ENCODE results near the gene SAMD4B.
"Not testable (repeated sequence)": the region's sequence is repeated elsewhere in the genome, so short reads cannot be mapped to it uniquely, and the experiment has no call there.

Gene SAMD4B
- total RNA-seq, result 40.6 to 45.4 (median 42.5) reads per million in 4 experiments

DNA sequence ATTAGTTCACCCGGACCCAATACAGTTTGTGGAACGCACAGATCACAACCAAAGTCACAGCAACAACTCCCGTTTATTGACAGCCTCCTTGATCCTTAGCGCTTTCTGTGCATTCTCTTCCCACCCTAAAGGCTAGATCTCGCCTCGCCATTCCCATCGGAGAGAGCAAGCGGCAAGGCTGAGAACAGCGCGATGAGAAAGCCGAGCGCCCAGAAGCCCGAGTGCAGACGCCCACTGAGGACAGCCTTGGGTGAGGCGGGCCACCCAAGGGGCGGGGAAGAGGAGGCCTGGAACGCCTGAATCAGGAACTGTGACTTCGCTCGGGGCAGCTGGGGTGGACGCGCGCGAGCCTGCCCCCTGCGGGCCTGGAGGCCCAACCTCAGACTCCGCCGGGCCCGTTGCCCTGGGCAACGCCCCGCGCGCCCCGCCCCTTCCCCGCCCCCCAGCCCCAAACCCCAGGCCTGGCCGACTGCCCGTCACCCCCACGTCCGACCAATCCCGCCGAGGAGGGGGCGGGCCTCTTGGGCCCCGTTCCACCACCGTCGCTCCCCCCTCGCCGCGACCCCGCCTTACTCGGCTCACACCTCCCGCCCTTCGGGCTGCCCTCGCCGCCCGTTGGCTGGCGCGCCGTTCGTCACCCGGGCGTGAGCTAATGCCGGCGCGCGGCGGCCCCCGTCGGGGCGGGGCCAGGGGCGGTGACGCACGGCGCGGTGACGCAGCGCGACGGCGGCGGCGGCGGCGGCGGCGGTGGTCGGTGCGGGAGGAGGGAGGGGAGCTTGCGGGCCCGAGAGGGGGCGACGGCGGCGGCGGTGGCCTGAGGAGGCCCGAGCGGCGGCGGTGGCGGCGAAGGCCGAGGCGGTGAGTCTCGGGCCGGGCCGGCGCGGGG lies at the start of gene SAMD4B:
Gene SAMD4B (plus strand): TSS at position 703 of the 886 bp plus-strand sequence. CDS start 14,473 bp downstream, outside the sequence.
- peak; percentile 98 for DNase-seq

- no peak for DNase-seq
Observed at GRCh38 chr19:39293394-39293793, 48.8 kb upstream of the SAMD4B start.

DNA sequence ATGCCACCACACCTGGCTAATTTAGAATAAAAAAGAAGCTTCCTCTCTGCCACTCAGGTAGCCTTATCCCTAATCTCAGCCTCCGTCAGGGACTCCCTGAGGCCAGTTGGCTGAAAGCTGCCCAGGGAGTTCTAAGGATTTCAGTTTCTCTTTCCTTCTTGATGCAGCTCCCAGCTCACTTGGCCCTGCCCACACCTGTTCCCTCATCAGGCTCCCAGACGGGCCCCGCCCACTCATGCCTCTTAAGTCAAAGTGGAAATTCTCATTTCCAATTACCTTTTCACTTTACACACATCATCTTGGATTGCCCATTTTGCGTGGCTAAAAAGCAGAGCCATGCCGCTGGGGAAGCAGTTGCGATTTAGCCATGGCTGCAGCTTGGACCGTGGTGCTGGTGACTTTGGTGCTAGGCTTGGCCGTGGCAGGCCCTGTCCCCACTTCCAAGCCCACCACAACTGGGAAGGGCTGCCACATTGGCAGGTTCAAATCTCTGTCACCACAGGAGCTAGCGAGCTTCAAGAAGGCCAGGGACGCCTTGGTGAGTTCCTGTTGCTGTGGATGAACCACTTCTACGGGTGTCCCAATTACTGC lies 46.1 kb upstream of the SAMD4B start, which contains the start of gene IFNL1:
Gene IFNL1 (plus strand): TSS at position 353 of the 591 bp plus-strand sequence. CDS start 15 bp downstream, at position 368.
- DNase-seq, result no peak

DNA sequence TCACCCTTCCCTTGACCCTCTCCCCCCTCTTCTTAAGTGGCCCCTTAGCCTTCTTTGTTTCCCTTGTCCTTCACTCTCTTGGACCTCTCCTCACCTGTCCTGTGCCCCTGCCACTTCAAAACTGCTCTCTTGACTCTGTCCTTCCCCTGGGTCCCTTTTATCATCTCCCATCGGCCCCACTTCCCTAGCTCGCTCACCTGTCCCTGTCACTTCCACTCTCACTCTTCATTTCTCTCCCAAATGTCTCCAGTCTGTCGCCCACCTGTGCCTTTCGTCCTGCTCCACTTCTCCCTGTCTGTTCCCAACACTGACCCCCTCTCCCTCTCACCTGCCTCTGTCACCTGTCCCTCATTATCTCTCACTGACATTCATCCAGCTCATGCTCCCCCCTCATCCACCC lies 45.3 kb upstream of the SAMD4B start:
- no peak for DNase-seq

DNA sequence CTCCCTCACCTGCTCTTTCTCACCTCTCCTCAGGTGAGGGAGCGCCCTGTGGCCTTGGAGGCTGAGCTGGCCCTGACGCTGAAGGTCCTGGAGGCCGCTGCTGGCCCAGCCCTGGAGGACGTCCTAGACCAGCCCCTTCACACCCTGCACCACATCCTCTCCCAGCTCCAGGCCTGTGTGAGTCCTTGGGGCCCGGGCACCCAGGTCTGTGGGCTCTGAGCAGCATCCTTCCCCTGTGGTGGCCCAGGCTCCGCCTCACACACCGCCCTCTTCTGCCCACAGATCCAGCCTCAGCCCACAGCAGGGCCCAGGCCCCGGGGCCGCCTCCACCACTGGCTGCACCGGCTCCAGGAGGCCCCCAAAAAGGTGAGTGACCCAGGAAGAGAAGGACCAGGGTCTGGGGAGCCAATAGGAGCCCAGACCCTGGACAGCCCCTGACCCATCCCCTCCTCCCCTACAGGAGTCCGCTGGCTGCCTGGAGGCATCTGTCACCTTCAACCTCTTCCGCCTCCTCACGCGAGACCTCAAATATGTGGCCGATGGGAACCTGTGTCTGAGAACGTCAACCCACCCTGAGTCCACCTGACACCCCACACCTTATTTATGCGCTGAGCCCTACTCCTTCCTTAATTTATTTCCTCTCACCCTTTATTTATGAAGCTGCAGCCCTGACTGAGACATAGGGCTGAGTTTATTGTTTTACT lies 44.1 kb upstream of the SAMD4B start:
- DNase-seq, result no peak

DNA sequence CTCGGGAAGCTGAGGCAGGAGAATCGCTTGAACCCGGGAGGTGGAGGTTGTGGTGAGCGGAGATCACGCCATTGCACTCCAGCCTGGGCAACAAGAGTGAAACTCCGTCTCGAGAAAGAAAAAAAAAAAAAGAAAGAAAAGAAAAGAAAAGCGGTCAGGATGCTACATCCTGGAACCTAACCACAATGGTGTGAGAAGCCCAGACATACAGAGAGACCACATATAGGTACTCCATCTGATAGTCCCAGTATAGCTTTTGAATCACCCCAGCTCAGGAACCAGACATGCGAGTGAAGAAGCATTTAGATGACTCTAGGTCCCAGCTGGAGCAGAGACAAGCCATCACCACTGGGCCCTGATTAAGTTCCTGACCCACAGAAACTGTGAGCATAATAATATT lies 42.8 kb upstream of the SAMD4B start:
- no peak for DNase-seq

DNA sequence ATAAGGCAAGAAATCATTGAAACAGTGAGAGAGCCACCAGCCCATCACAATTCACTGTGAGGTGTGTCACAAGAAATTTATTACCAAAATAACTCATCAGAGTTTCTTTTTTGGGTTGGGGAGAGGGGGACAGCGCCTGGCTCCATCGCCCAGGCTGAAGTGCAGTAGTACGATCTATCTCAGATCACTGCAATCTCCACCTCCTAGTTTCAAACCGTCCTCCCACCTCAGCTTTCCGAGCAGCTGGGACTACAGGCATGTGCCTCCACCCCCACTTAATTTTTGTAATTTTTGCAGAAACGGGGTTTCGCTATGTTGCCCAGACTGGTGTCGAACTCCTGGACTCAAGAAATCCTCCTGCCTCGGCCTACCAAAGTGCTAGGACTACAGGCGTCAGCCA lies 42.4 kb upstream of the SAMD4B start:
- no peak for DNase-seq

GRCh38 chr19:39301021-39301420 lies 41.2 kb upstream of the SAMD4B start:
- DNase-seq, result no peak

DNA sequence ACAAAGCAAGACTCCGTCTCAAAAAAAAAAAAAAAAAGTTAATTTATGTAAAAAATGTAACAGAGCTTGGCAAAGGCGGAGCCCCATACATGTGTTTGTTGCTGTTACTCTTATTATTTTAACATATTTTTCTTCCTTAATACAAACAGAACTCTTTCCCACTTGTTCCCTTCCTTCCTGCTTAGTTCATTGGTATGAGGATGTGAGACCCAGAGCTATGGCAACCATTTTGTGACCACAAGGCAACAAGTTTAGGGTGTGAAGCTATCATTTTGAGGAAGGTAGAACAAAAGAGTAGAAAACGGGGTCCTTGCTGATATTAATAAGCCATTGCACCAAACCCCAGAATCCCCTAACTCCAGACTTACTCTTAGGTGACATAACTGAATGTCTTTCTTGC lies 40.7 kb upstream of the SAMD4B start:
- DNase-seq, result no peak

DNA sequence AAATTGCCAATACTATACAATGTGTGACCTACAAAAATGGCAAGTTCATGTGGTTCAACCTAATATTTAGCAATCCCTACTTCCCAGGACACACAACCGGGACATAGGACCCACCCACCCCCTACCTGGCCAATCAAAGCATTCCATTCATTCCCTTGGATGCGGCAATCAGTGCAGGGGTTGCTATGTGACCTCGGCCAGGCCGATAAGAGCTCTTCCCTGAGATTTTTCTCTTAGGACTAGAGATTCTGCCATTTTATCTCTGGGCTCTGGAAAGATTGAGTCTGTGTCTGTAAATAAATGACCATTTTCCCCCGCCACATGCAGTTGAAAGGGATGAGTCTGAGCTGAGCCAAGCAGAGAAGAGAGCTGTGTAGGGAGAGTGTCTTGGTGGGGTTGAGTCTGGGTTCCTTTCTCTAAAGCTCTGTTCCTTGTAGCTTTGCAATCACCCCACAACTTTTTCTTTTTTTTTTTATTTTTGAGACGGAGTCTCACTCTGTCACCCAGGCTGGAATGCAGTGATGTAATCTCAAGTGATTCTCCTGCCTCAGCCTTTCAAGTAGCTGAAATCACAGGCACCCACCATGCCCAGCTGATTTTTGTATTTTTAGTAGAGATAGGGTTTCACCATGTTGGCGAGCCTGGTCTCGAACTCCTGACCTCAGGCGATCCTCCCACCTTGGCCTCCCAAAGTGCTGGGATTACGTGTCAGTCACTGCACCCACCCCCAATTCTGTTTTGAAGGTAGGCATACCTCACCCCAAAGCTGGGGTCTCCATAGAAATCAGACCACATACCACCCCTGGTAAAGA lies 38.6 kb upstream of the SAMD4B start:
- no peak for DNase-seq

GRCh38 chr19:39304185-39304513 lies 38.1 kb upstream of the SAMD4B start:
- no peak for DNase-seq

- no peak for DNase-seq
Observed at GRCh38 chr19:39304701-39305571, 37.3 kb upstream of the SAMD4B start.

- DNase-seq, result no peak
Observed at GRCh38 chr19:39306075-39306474, 36.1 kb upstream of the SAMD4B start.

DNA sequence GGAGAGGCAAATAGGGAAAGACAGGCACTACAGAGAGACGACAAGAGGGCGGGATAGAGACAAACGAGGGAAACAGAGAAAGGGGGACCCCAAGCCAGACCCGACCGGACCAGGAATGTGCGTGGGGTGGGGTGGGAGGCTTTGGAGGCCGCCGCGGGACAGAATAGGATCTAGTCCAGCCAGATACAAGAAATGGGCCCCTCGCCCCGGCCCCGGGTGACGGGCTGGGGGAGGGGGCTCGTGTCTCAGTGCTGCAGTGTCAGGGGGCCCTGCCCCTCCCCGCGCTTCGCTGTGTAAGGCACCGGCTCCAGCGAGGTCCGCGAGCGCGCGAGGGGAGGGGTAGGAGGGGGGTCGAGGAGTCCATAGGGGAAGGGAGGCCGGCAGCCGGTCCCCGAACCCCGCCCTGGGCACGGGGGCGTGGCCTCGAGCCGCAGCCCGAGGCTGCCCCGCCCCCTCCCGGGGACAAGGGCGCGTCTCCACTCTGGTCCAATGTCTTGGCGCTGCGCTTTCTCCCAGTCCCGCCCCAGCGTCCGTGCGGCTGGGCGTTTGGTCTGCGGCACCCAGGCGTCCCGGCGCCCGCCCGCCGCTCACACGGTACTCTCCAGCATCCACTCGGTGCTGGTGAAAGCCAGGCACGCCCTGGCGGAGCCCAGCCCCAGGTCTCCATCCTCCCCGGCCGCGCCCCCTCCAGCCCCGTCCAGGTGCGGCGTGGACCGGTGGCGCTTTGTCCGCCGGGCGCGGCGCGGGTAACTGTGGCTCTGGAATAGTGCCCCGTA lies 35.0 kb upstream of the SAMD4B start:
- DNase-seq, result no peak

DNA sequence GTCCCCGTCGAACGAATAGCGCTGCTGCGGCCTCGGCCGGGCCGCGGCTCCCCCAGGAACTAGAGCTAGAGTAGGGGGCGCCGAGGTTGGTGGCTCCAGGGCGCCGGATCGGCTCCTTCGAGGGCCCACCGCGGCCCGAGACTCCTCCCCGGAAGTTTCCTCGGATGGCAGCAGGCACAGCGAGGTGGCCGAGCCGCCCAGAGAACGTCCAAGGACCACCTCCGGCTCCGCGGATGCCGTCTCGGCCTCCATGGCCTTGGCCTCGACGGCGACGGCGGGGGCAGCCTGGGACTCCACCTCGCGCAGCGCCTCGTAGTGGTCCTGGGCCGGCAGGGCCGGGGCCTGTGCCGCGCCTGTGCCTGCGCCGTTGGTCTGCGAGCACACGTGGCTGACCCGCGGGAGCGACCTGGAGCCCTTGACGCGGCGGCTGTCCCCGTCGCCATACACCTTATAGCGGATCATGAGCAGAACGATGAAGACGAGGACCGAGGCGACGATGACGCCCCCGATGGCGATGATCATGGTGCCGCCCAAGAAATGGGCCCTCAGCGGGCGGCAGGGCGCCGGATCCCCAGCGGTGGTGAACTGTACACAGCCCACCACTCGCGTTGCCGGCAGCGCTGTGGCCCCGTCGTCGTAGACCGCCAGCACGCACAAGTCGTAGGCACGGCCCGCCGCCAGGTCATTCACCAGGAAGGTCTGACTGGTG lies 34.2 kb upstream of the SAMD4B start:
- no peak for DNase-seq

DNA sequence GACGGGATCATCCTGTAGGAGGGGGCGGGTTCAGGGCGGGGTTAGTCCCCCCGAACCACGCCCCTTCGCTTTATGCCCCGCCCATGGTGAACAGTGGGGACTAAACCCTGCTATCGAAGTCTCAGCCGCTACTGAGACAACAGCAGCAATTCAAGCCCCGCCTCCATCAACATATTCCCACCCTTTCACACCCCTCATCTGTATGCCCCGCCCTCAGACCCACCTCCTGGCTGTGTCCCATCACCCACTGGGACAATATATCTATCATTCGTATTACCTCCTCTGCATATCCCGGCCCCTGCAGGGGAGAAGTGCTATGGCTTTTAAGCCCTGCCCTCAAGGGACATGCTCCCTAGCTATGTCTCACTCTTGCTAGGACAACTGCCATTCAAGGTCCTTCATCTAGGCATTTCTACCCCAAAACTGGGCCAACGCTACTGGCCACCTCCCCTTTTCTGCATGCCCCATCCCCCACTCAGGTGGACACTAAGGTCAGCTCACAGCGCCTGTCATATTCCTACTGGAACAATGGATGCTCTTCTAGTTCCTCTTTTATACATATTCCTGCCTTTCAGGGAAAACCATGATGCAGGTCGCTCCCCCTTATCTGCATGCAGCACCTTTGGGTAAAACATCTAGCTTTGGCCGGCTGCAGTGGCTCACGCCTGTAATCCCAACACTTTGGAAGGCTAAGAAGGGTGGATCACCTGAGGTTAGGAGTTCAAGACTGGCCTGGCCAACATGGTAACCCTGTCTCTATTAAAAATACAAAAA lies 33.5 kb upstream of the SAMD4B start:
- DNase-seq, result no peak

DNA sequence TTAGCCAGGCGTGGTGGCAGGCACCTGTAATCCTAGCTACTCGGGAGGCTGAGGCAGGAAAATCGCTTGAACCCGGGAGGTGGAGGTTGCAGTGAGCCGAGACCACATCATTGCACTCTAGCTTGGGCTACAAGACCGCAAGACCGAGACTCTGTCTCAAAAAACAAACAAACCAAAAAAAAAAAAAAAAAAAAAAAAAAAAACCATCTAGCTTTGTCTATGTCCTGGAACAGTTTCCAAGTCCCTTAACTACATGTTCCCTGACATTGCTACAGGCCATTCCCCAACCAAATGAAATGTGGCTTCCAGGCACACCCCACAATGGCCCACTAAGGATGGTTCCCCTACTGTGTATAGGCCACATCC lies 32.9 kb upstream of the SAMD4B start:
- not testable (repeated sequence) for DNase-seq

DNA sequence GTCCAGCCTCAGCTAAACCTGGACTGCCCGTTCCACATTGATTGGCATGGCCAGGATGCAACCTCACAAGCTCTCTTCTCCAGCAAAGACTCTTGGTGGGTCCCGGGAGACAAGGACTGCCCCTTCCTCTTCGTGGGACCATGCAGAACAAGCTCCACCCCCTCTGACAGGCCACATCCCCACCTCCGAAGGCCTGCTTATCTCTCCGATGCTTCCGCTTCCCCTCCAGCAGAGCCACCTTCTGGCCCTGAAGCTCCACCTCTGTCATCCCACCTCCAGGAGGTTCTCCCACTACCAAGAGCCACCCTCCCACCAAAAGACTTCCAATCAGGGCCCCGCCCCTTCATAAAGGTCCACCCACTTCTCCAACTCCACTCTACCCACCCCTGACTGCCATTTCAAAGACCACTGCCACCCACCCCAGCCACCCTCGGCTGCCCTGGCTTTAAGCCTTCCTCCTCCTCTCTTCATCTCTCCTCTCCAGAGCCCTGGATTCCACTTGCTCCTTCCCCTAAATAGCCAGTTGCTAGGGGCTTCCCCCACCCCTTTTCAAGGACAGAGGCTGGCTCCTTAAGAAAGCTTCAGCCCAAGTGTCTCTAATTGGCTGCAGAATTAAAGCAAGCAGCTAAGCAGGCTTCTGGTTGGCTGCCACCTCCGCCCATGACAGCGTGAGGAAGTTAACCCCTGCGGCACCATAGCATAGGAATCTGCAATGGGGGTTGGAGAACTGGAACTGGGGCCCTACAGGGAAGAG lies 31.5 kb upstream of the SAMD4B start:
- DNase-seq, result no peak
